OCI-M1 (cell line): Measurements from ENCODE around the gene SERPINA12.

Source experiments
- DNase-seq: peaks from one replicate; lab custom pipeline; 2025; lab: John Stamatoyannopoulos, UW

SERPINA12 gene

GRCh38 chr14:94464290-94464689, 45.0 kb downstream of the SERPINA12 start:
- DNase-seq, result no peak

DNA sequence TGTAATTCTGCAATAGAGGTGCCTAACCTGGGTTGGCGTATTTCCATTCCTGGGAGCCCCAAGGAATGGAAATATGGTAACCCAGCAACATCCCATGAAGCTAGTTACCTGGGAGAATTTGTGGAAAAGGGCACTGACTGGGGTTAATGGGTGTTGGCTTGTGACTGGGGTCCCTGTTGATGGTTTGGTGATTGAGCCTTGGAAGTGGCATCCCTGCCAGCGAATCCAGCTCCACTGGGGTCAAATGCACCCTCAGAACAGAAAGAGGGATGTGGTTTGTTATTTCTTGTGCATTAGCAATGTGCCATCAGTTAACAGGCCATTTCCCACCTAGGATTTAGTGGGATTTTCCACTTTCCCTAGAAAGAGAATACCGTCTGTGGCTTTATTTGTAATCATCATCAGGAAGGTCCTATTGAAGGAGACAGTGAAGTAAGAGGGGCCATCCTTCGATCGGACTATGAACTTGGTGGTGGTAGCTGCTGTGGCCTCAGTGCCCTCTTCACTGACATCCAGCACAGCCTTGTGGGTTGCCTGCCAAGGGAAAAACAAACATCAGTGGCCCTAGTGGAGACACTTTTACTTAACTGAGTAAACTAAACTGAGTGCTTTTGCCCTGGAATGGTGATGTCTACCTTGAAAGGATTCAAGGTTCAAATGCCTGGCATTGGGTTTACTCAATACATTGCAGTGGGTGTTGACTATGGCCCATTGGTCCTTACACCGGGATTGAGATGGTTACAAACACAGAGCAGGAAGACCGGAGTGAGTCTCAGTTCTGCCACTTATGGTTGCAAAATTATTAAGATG, 46.3 kb downstream of the SERPINA12 start:
- no peak for DNase-seq

DNA sequence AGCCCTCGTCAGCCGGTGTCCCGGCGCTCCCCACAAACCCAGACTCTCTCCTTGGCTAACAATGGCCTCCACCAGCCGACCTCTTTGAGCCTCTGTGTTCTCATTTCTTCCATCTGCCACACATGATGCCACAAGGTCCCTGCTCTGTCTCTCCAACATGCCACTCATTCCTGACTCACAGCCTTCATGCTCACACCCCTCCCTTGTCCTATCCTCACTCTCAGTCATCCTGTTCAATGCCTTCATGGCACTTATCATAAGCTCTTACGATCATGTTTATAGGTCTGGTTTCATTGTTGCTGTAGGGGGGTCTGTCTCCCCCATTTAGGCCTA, 47.1 kb downstream of the SERPINA12 start:
- DNase-seq, result no peak

DNA sequence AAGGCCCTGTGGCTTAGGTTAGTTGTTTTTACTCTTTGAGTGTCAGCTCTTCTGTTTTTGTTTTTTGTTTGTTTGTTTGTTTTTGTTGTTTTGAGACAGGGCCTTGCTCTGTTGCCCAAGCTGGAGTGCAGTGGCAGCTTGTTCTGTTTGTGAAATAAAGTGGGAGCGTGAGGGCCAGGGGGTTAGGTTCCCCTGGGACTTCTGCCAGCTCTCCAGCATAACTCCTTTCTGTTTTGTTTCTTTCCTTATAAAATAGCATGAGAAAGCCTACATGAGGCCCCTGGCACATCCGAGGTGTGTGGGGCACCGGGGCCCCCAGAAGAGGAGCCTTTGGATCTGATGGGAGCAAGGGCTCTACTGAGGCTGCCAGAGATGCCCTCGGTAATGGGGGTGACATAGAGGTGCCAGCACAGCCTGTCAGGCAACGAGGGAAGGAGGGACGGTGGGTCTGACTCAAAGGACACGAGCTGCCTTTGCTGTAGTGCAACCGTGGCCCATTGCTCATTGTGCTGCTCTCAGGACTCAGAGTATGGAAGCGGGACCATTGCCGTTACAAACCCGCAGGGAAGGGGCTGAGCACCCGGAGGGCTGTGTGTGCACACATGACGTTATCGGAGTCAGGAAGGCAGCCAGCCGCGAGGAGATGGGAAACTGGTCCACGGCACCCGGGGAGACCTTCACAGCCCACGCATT, 47.6 kb downstream of the SERPINA12 start:
- no peak for DNase-seq

- DNase-seq, result no peak
These were observed 48.4 kb downstream of the SERPINA12 start for GRCh38 chr14:94460631-94461416.

- DNase-seq, result no peak
These were observed 50.6 kb downstream of the SERPINA12 start for GRCh38 chr14:94458558-94459205.

DNA sequence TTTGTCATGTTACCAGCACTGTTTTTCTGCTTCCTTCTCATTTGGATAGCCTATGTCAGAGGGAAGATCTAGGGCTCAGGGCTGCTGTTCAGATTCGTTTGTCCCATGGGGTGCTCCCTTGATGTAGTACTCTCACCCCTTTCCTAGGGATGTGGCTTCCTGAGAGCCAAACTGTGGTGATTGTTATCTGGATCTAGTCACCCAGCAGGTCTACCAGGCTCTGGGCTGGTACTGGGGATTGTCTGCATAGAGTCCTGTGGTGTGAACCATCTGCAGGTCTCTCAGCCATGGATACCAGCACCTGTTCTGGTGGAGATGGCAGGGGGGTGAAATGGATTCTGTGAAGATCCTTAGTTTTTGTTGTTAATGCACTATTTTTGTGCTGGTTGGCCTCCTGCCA, 51.2 kb downstream of the SERPINA12 start:
- no peak for DNase-seq

DNA sequence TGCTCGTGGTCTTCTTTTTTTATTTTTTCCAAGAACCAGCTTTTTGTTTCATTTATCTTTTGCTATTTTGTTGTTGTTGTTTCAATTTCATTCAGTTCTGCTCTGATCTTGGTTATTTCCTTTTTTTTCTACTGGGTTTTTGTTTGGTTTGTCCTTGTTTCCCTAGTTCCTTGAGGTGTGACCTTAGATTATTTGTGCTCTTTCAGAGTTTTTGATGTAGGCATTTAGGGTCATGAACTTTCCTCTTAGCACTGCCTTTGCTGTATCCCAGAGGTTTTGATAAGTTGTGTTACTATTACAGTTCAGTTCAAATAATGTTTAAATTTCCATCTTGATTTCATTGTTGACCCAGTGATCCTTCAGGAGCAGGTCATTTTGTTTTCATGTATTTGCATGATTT, 53.3 kb downstream of the SERPINA12 start:
- no peak for DNase-seq

- DNase-seq, result no peak
These were observed 57.4 kb downstream of the SERPINA12 start for GRCh38 chr14:94451826-94452225.

DNA sequence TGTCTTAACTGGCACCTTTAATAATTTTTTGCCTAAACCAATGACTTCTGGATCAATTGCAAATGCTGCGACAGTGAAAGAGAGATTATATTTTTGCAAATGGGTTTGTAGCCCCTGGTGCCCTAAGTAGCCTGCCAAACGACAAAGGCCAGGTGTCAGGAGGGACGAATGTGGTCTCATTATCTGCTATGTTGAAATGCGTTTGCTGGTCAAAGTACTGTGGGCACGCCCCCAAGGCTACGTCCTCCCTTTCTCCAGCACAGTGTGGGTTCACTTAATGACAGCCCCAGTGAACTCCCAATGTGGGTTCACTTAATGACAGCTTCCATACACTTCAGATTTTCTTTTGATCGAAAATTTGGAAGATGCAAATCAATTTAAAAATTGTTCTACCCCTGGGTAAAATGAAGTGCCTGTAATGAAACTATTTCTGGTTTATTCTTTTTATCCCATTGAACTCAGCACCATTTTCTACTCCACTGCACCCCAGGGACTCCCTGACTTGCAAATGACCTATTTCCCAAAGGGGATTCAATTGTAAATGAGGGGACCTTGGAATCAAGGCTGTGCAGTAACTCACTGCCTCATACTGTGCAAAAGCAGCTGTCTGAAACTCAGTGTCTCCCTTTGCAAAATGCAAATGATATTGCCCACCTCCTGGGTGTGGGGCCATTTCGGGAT, 58.0 kb downstream of the SERPINA12 start:
- DNase-seq, result no peak

DNA sequence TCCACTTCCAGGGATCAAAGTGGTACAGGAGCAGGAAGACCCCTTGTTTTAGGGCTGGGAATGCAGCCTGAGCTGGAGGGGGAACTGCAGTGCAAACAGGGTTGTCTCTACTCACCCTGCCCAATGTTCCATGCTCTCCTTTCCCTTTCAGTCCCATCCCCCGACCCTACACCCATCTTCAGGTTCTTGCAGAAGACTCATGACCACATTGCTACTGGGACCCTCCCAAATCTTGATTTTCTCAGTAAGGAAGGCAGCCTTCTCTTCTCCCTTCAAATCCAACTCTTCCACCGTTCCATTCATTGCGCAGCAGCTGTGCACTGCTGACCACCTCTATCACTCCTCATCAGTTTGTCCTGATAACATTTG, 58.6 kb downstream of the SERPINA12 start:
- no peak for DNase-seq

DNA sequence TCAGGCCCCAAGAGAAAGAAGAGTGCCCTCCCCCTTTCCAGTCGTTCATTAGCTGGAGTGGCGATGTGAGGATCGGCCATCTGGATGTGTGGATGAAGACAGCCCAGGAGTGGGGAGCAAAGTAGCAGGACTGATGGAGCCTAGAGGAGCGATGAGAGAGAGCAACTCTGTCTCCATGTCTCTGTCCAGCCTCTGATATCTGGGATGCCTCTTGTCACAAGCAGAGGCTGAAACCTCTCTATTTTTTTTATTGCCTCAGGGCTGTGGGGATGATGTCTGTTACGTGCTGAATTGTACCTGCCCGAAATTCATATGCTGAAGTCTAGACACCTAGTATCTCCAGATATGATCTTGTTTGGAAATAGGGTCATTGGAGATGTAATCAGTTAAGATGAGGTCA, 59.3 kb downstream of the SERPINA12 start:
- DNase-seq, result no peak

DNA sequence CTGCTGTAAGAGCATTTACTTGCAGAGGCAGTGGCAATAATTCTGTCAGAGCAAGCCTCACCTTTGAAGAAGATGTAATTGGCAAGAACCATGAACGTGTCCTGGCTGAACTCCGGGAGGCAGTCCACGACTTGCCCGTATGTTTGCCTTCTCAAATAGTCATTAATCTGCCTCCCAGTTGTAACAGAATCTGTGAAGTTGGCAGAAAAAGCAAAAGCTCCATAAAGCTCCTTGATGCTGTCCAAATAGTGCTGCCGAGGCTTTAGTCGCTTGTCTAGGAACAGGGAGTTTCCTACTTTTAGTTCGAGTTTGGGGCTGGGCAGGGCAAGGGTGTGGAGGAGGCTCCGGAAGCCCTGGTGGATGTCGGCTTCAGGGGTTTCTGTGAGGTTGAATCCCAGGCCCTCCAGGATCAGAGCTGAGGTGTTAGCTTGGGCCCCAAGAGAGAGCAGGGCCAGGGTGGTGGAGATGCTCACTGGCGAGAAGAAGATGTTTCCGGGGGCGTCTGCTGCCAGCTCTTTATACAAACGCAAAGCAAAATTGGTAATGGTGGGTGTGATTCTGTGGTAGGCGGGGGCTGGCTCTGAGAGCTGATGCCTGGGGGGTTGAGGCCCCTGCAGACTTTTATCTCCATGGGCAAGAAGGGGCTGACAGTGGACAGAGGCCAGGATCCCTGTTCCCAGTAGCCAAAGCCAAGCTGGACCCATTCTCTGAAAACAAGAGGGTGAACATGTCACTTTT, 61.0 kb downstream of the SERPINA12 start:
- DNase-seq, result no peak

GRCh38 chr14:94447206-94447605, 62.1 kb downstream of the SERPINA12 start:
- DNase-seq, result no peak

- DNase-seq, result no peak
These were observed 63.1 kb downstream of the SERPINA12 start for GRCh38 chr14:94446126-94446525.

DNA sequence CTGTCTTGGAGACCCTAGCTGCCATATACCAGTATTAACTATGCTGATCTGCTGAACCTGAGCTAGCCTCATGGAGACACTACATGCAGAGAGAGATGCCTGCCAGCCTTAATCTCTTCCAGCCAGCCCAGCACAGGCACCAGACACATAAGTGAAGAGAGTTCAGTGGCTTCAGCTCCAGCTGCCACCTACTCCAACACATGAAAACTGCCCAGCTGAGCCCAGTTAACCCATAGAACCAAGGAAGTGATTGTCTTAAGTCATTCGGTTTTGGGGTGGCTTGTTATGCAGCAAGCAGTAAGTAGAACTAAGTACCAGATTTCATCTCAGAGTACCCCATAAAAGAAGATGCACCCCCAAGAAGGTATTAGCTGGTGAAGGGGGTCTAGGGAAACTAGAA, 64.3 kb downstream of the SERPINA12 start:
- DNase-seq, result no peak

DNA sequence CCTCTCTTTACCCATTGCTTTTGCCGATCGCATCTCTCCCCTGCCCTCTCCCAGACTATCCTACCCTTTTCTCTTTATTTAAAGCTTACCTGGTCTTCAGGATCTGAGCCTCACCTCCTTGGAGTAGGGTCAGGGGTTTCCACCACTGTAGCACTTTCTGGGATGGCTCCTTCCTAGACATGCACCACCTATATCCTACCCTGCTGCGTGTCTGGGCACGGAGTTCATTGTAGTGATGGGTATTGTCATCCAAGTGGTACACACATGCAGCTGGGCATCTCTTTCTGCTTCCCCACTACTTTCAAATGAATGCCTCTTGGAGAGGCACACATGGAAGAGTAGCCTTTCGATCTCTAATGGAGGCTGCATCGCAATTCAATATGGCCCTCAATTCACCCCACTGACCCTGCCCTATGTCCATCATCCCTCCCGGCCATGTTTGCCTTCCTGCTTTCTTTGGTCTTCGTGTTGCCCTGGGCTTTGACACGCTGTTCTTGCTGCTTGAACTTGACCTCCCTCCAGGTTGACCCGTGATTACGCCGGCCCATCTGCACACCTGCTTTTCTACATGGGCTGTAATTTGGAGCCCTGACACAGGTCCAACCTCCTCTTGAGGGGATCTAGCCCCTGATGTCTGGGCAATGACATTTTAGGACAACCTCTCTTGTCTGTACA, 67.6 kb downstream of the SERPINA12 start:
- DNase-seq, result no peak

DNA sequence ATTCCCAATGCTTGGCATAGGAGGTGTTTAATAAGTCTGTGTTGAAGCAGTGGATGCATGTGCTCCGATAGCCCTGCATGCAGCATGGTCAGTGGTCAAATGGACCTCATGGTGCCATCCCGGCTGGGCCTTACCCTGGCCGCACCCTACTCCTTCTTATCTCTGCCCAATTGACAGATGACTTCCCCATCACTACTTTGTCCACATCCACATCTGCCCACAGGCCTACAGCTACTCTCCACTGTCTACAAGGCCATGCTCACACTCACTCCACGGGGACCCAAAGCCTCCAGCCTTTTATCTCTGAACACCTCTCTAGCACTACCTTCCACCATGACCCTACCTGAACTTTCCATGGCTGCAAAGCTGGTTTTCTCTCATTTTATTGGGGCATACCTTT, 68.1 kb downstream of the SERPINA12 start:
- DNase-seq, result no peak

- no peak for DNase-seq
These were observed 69.7 kb downstream of the SERPINA12 start for GRCh38 chr14:94439453-94440057.
